Measurements from ENCODE around the gene PLA2G4B.

PLA2G4B gene

GRCh38 chr15:41836073-41836472 is 2.6 kb upstream of the PLA2G4B start:
- Histone ChIP-seq H3K27ac (ENCODE audit: insufficient read depth, low read length, poor library complexity, severe bottlenecking) (no peak overlapping the region), H3K27me3 (replicated peaks; ENCODE audit: control insufficient read depth, insufficient read depth, low read length, poor library complexity, severe bottlenecking) (no peaks in the 10 kb centered on the region), H3K4me3 (ENCODE audit: insufficient read depth, low read depth, low read length, poor library complexity, severe bottlenecking) (no peak overlapping the region), H3K4me1 (ENCODE audit: control insufficient read depth, insufficient read depth, low read length, poor library complexity, severe bottlenecking) (peaks cover 21% of the 10 kb centered on the region), H3K36me3 (ENCODE audit: control insufficient read depth, insufficient read depth, low read length) (peaks cover 43% of the 10 kb centered on the region), H3K9me3 (ENCODE audit: control insufficient read depth, low read length) (no peaks in the 10 kb centered on the region)
- DNase-seq, result no peak

- H3K27me3 ChIP-seq (replicated peaks; ENCODE audit: control insufficient read depth, insufficient read depth, low read length, poor library complexity, severe bottlenecking), result no peaks in the 10 kb centered on the region
- peaks cover 48% of the 10 kb centered on the region for H3K36me3 ChIP-seq (ENCODE audit: control insufficient read depth, insufficient read depth, low read length)
- peaks cover 13% of the 10 kb centered on the region for H3K4me1 ChIP-seq (ENCODE audit: control insufficient read depth, insufficient read depth, low read length, poor library complexity, severe bottlenecking)
- DNase-seq, result no peak
- no peaks in the 10 kb centered on the region for H3K9me3 ChIP-seq (ENCODE audit: control insufficient read depth, low read length)
- no peak overlapping the region for H3K27ac ChIP-seq (ENCODE audit: insufficient read depth, low read length, poor library complexity, severe bottlenecking)
- H3K4me3 ChIP-seq (ENCODE audit: insufficient read depth, low read depth, low read length, poor library complexity, severe bottlenecking), result no peak overlapping the region
Observed at GRCh38 chr15:41836713-41837454, 1.8 kb upstream of the PLA2G4B start.

GRCh38 chr15:41839781-41840491 is 1.3 kb downstream of the PLA2G4B start:
- Histone ChIP-seq H3K27me3 (replicated peaks; ENCODE audit: control insufficient read depth, insufficient read depth, low read length, poor library complexity, severe bottlenecking) (no peaks in the 10 kb centered on the region), H3K36me3 (ENCODE audit: control insufficient read depth, insufficient read depth, low read length) (peaks cover 66% of the 10 kb centered on the region), H3K4me3 (ENCODE audit: insufficient read depth, low read depth, low read length, poor library complexity, severe bottlenecking) (no peak overlapping the region), H3K27ac (ENCODE audit: insufficient read depth, low read length, poor library complexity, severe bottlenecking) (no peak overlapping the region), H3K4me1 (ENCODE audit: control insufficient read depth, insufficient read depth, low read length, poor library complexity, severe bottlenecking) (no peaks in the 10 kb centered on the region), H3K9me3 (ENCODE audit: control insufficient read depth, low read length) (no peaks in the 10 kb centered on the region)
- no peak for DNase-seq

- no peak for DNase-seq
- no peaks in the 10 kb centered on the region for H3K9me3 ChIP-seq (ENCODE audit: control insufficient read depth, low read length)
- H3K27me3 ChIP-seq (replicated peaks; ENCODE audit: control insufficient read depth, insufficient read depth, low read length, poor library complexity, severe bottlenecking), result no peaks in the 10 kb centered on the region
- H3K36me3 ChIP-seq (ENCODE audit: control insufficient read depth, insufficient read depth, low read length), result peaks cover 65% of the 10 kb centered on the region
- H3K4me1 ChIP-seq (ENCODE audit: control insufficient read depth, insufficient read depth, low read length, poor library complexity, severe bottlenecking), result no peaks in the 10 kb centered on the region
- no peak overlapping the region for H3K27ac ChIP-seq (ENCODE audit: insufficient read depth, low read length, poor library complexity, severe bottlenecking)
- no peak overlapping the region for H3K4me3 ChIP-seq (ENCODE audit: insufficient read depth, low read depth, low read length, poor library complexity, severe bottlenecking)
Observed at GRCh38 chr15:41840673-41841072, 2.0 kb downstream of the PLA2G4B start.

GRCh38 chr15:41841131-41841530 is 2.5 kb downstream of the PLA2G4B start:
- Histone ChIP-seq H3K36me3 (ENCODE audit: control insufficient read depth, insufficient read depth, low read length) (peaks cover 67% of the 10 kb centered on the region), H3K4me1 (ENCODE audit: control insufficient read depth, insufficient read depth, low read length, poor library complexity, severe bottlenecking) (no peaks in the 10 kb centered on the region), H3K9me3 (ENCODE audit: control insufficient read depth, low read length) (no peaks in the 10 kb centered on the region), H3K27me3 (replicated peaks; ENCODE audit: control insufficient read depth, insufficient read depth, low read length, poor library complexity, severe bottlenecking) (no peaks in the 10 kb centered on the region), H3K27ac (ENCODE audit: insufficient read depth, low read length, poor library complexity, severe bottlenecking) (no peak overlapping the region), H3K4me3 (ENCODE audit: insufficient read depth, low read depth, low read length, poor library complexity, severe bottlenecking) (no peak overlapping the region)
- no peak for DNase-seq

- Histone ChIP-seq H3K4me1 (ENCODE audit: control insufficient read depth, insufficient read depth, low read length, poor library complexity, severe bottlenecking) (no peaks in the 10 kb centered on the region), H3K27me3 (replicated peaks; ENCODE audit: control insufficient read depth, insufficient read depth, low read length, poor library complexity, severe bottlenecking) (no peaks in the 10 kb centered on the region), H3K36me3 (ENCODE audit: control insufficient read depth, insufficient read depth, low read length) (peaks cover 72% of the 10 kb centered on the region), H3K4me3 (ENCODE audit: insufficient read depth, low read depth, low read length, poor library complexity, severe bottlenecking) (no peak overlapping the region), H3K9me3 (ENCODE audit: control insufficient read depth, low read length) (no peaks in the 10 kb centered on the region), H3K27ac (ENCODE audit: insufficient read depth, low read length, poor library complexity, severe bottlenecking) (no peak overlapping the region)
- no peak for DNase-seq
Observed at GRCh38 chr15:41842229-41842628, 3.6 kb downstream of the PLA2G4B start.

GRCh38 chr15:41843571-41843970 is 4.9 kb downstream of the PLA2G4B start:
- H3K36me3 ChIP-seq (ENCODE audit: control insufficient read depth, insufficient read depth, low read length), result peaks cover 75% of the 10 kb centered on the region
- no peak overlapping the region for H3K27ac ChIP-seq (ENCODE audit: insufficient read depth, low read length, poor library complexity, severe bottlenecking)
- no peak overlapping the region for H3K4me3 ChIP-seq (ENCODE audit: insufficient read depth, low read depth, low read length, poor library complexity, severe bottlenecking)
- no peak for DNase-seq
- no peaks in the 10 kb centered on the region for H3K9me3 ChIP-seq (ENCODE audit: control insufficient read depth, low read length)
- H3K4me1 ChIP-seq (ENCODE audit: control insufficient read depth, insufficient read depth, low read length, poor library complexity, severe bottlenecking), result no peaks in the 10 kb centered on the region
- H3K27me3 ChIP-seq (replicated peaks; ENCODE audit: control insufficient read depth, insufficient read depth, low read length, poor library complexity, severe bottlenecking), result no peaks in the 10 kb centered on the region

GRCh38 chr15:41844814-41845213 is 6.2 kb downstream of the PLA2G4B start:
- Histone ChIP-seq H3K4me1 (ENCODE audit: control insufficient read depth, insufficient read depth, low read length, poor library complexity, severe bottlenecking) (no peaks in the 10 kb centered on the region), H3K4me3 (ENCODE audit: insufficient read depth, low read depth, low read length, poor library complexity, severe bottlenecking) (no peak overlapping the region), H3K27me3 (replicated peaks; ENCODE audit: control insufficient read depth, insufficient read depth, low read length, poor library complexity, severe bottlenecking) (no peaks in the 10 kb centered on the region), H3K9me3 (ENCODE audit: control insufficient read depth, low read length) (no peaks in the 10 kb centered on the region), H3K27ac (ENCODE audit: insufficient read depth, low read length, poor library complexity, severe bottlenecking) (no peak overlapping the region), H3K36me3 (ENCODE audit: control insufficient read depth, insufficient read depth, low read length) (peaks cover 75% of the 10 kb centered on the region)
- DNase-seq, result no peak

GRCh38 chr15:41847206-41847605 is 8.6 kb downstream of the PLA2G4B start:
- Histone ChIP-seq H3K27ac (ENCODE audit: insufficient read depth, low read length, poor library complexity, severe bottlenecking) (no peak overlapping the region), H3K4me3 (ENCODE audit: insufficient read depth, low read depth, low read length, poor library complexity, severe bottlenecking) (no peak overlapping the region), H3K27me3 (replicated peaks; ENCODE audit: control insufficient read depth, insufficient read depth, low read length, poor library complexity, severe bottlenecking) (no peaks in the 10 kb centered on the region), H3K4me1 (ENCODE audit: control insufficient read depth, insufficient read depth, low read length, poor library complexity, severe bottlenecking) (no peaks in the 10 kb centered on the region), H3K9me3 (ENCODE audit: control insufficient read depth, low read length) (no peaks in the 10 kb centered on the region), H3K36me3 (ENCODE audit: control insufficient read depth, insufficient read depth, low read length) (peaks cover 55% of the 10 kb centered on the region)
- no peak for DNase-seq

- Histone ChIP-seq H3K27ac (ENCODE audit: insufficient read depth, low read length, poor library complexity, severe bottlenecking) (no peak overlapping the region), H3K4me3 (ENCODE audit: insufficient read depth, low read depth, low read length, poor library complexity, severe bottlenecking) (no peak overlapping the region), H3K36me3 (ENCODE audit: control insufficient read depth, insufficient read depth, low read length) (peaks cover 50% of the 10 kb centered on the region), H3K27me3 (replicated peaks; ENCODE audit: control insufficient read depth, insufficient read depth, low read length, poor library complexity, severe bottlenecking) (no peaks in the 10 kb centered on the region), H3K4me1 (ENCODE audit: control insufficient read depth, insufficient read depth, low read length, poor library complexity, severe bottlenecking) (no peaks in the 10 kb centered on the region), H3K9me3 (ENCODE audit: control insufficient read depth, low read length) (no peaks in the 10 kb centered on the region)
- no peak for DNase-seq
Observed at GRCh38 chr15:41847981-41848380, 9.3 kb downstream of the PLA2G4B start.
